DOHH2 (cell line): ENCODE measurements around the gene NBAS.

ENCODE experiments used
- H3F3A ChIP-seq: fragments of 200-600 bp; sonication (generic), shearing (Covaris generic); 2 replicates; pipeline ENCODE4 v1.6.0; 2016; ENCODE audit warnings: antibody characterized with exemption, mild to moderate bottlenecking; ENCODE audit not compliant: control insufficient read depth, insufficient read depth
- H3K27ac ChIP-seq: fragments of 200-600 bp; sonication (generic); 2 replicates; pipeline ENCODE4 v1.5.1; 2014; ENCODE audit warnings: low read depth, mild to moderate bottlenecking, low read length, moderate library complexity
- H3K27me3 ChIP-seq: fragments of 200-600 bp; sonication (generic); 2 replicates; pipeline ENCODE4 v1.6.1; 2014; ENCODE audit warnings: mild to moderate bottlenecking, low read length, mixed read lengths; ENCODE audit not compliant: control insufficient read depth
- H3K36me3 ChIP-seq: fragments of 200-600 bp; sonication (generic); 2 replicates; pipeline ENCODE4 v1.6.1; 2014; ENCODE audit warnings: mild to moderate bottlenecking, low read length, moderate library complexity, mixed read lengths; ENCODE audit not compliant: control insufficient read depth
- H3K4me1 ChIP-seq: fragments of 200-600 bp; sonication (generic); 2 replicates; pipeline ENCODE4 v1.6.1; 2014; ENCODE audit warnings: mild to moderate bottlenecking, low read length, mixed read lengths; ENCODE audit not compliant: control insufficient read depth
- H3K4me2 ChIP-seq: fragments of 200-600 bp; sonication (generic); 2 replicates; pipeline ENCODE4 v1.6.0; 2014; ENCODE audit warnings: mild to moderate bottlenecking, low read length, moderate library complexity
- H3K4me3 ChIP-seq: fragments of 200-600 bp; sonication (generic); 2 replicates; pipeline ENCODE4 v1.5.1; 2014; ENCODE audit warnings: mild to moderate bottlenecking, low read length, mixed read lengths
- H3K79me2 ChIP-seq: fragments of 200-600 bp; sonication (generic); 2 replicates; pipeline ENCODE4 v1.6.1; 2014; ENCODE audit warnings: mild to moderate bottlenecking, low read length, mixed read lengths; ENCODE audit not compliant: control insufficient read depth
- H3K9me2 ChIP-seq: fragments of 200-600 bp; sonication (generic); replicated peaks from 2 replicates; pipeline ENCODE4 v1.6.1; 2014; ENCODE audit warnings: mild to moderate bottlenecking, low read length, mixed read lengths; ENCODE audit not compliant: control insufficient read depth
- H3K9me3 ChIP-seq: fragments of 200-600 bp; sonication (generic); 2 replicates; pipeline ENCODE4 v1.6.1; 2014; ENCODE audit warnings: antibody characterized with exemption, low read length, mixed read lengths; ENCODE audit not compliant: control insufficient read depth, insufficient read depth
- H4K20me1 ChIP-seq: fragments of 200-600 bp; sonication (generic); 2 replicates; pipeline ENCODE4 v1.6.0; 2014; ENCODE audit warnings: low read depth, mild to moderate bottlenecking, antibody characterized with exemption, low read length, moderate library complexity; ENCODE audit not compliant: control insufficient read depth, insufficient read depth
- CTCF ChIP-seq: fragments of 200-600 bp; sonication (generic); IDR thresholded peaks from one replicate; pipeline ENCODE4 v1.5.1; 2014; ENCODE audit warnings: antibody characterized with exemption, mild to moderate bottlenecking, low read depth, low read length; ENCODE audit not compliant: poor library complexity, severe bottlenecking
- EZH2phosphoT487 ChIP-seq: fragments of 200-600 bp; sonication (generic); IDR thresholded peaks from 2 replicates; pipeline ENCODE4 v1.6.1; 2017; ENCODE audit warnings: borderline replicate concordance, mild to moderate bottlenecking, antibody characterized with exemption, low read length, moderate library complexity, mixed read lengths

NBAS gene

GRCh38 chr2:15313657-15314056 is 247.5 kb downstream of the NBAS start:
- no peaks in the 10 kb centered on the region for H3F3A ChIP-seq
- TF ChIP-seq EZH2phosphoT487 (no peak), CTCF (no peak)
- H3K9me3 ChIP-seq: no peaks in the 10 kb centered on the region
- no peaks in the 10 kb centered on the region for H3K36me3 ChIP-seq
- no peaks in the 10 kb centered on the region for H3K79me2 ChIP-seq
- no peaks in the 10 kb centered on the region for H4K20me1 ChIP-seq
- H3K27ac ChIP-seq: no peak overlapping the region
- no peaks in the 10 kb centered on the region for H3K27me3 ChIP-seq
- no peak overlapping the region for H3K4me3 ChIP-seq
- peaks cover 24% of the 10 kb centered on the region for H3K4me1 ChIP-seq
- H3K4me2 ChIP-seq: no peak overlapping the region
- no peaks in the 10 kb centered on the region for H3K9me2 ChIP-seq

- Histone ChIP-seq H3K4me3 (0 out of 2 replicates have a peak overlapping the region, but pooled peaks have one; percentile 12), H3K27ac (peak overlapping the region; percentile 41), H4K20me1 (no peaks in the 10 kb centered on the region), H3K79me2 (no peaks in the 10 kb centered on the region), H3K36me3 (0 out of 2 replicates have a peak, but pooled peaks cover 2% of the 10 kb centered on the region), H3K4me1 (peaks cover 24% of the 10 kb centered on the region), H3K27me3 (no peaks in the 10 kb centered on the region), H3K9me2 (no peaks in the 10 kb centered on the region), H3F3A (no peaks in the 10 kb centered on the region), H3K9me3 (no peaks in the 10 kb centered on the region), H3K4me2 (peak overlapping the region; percentile 52)
- TF ChIP-seq EZH2phosphoT487 (no peak), CTCF (no peak)
Measured at GRCh38 chr2:15311926-15312325, 249.2 kb downstream of the NBAS start.

GRCh38 chr2:15311201-15311907 is 249.8 kb downstream of the NBAS start:
- Histone ChIP-seq H3K4me3 (peak overlapping the region; percentile 12; the same call in 1 of the 2 replicates), H3K79me2 (no peaks in the 10 kb centered on the region), H3K4me2 (peak overlapping the region; percentile 52), H3K27me3 (no peaks in the 10 kb centered on the region), H3K9me2 (no peaks in the 10 kb centered on the region), H4K20me1 (no peaks in the 10 kb centered on the region), H3K36me3 (0 out of 2 replicates have a peak, but pooled peaks cover 4% of the 10 kb centered on the region), H3K4me1 (peaks cover 24% of the 10 kb centered on the region), H3K9me3 (no peaks in the 10 kb centered on the region), H3F3A (no peaks in the 10 kb centered on the region), H3K27ac (peak overlapping the region; percentile 41)
- no peak for TF ChIP-seq CTCF
- no peak for TF ChIP-seq EZH2phosphoT487
